Body of pancreas (tissue), 4 donors: ENCODE measurements around the gene TEF. TPM values are rescaled to one million over a fixed set of nuclear protein-coding genes. Genes with fewer than 3 reads are reported as not detected.
"Not testable (repeated sequence)": the region's sequence is repeated elsewhere in the genome, so short reads cannot be mapped to it uniquely, and the experiment has no call there.

Source experiments
- ATAC-seq: fragments of 150-250 bp; one replicate; pipeline ENCODE4 v1.9.1; 2016
- DNase-seq, 4 donors: peaks; one replicate each; pipeline ENCODE4 v3.0.0-alpha.2; 2019
- H3K27ac ChIP-seq, 4 donors: fragments of 200-600 bp; sonication (generic); 1 replicate in 3 of 4; 2 replicates in 1 of 4; pipeline versions ENCODE4 v1.5.1 to v1.6.1; 2016 to 2019; ENCODE audit warnings: mild to moderate bottlenecking in 1 of 4, mixed read lengths in 1 of 4, moderate library complexity in 1 of 4
- H3K27me3 ChIP-seq, 2 donors: fragments of 200-600 bp; sonication (generic); one replicate each; pipeline ENCODE4 v1.6.0; 2016; ENCODE audit warnings: mild to moderate bottlenecking in 1 of 2
- H3K36me3 ChIP-seq, 2 donors: fragments of 200-600 bp; sonication (generic); replicated peaks in 1 of 2; 2 replicates each; pipeline ENCODE4 v1.5.1; 2016; ENCODE audit warnings: low read depth in 2 of 2; ENCODE audit not compliant: insufficient read depth in 1 of 2
- H3K4me1 ChIP-seq: fragments of 200-600 bp; sonication (generic); one replicate; pipeline ENCODE4 v1.6.0; 2016
- H3K4me3 ChIP-seq, 2 donors: fragments of 200-600 bp; sonication (generic); 1 replicate in 1 of 2; 2 replicates in 1 of 2; pipeline ENCODE4 v1.5.1; 2016 to 2019
- H3K9me3 ChIP-seq, 3 donors: fragments of 200-600 bp; sonication (generic); 1 replicate in 2 of 3; 2 replicates in 1 of 3; pipeline ENCODE4 v1.5.1; 2016
- POLR2A ChIP-seq, 3 donors: fragments of 450-650 bp; IDR thresholded peaks; one replicate each; pipeline ENCODE4 v1.6.1; 2016; ENCODE audit warnings: antibody characterized with exemption in 3 of 3, mild to moderate bottlenecking in 2 of 3
- WGBS, 2 donors: methylation state at CpG; one replicate each; pipeline ENCODE4 v1.1.5; 2017; 5-methylcytosine and 5-hydroxymethylcytosine counted together
- intact Hi-C: fragments of 100-400 bp; cut with DNase I; formaldehyde crosslinking; loops from one replicate; pipeline ENCODE4 v1.15.1; 2023
- total RNA-seq, 2 donors: library from RNA; depleted of rRNA; stranded (reverse); fragments of >200 nt; gene quantifications; one replicate each; pipeline ENCODE4 v1.1.0, GENCODE V29; 2016
- TF ChIP-seq, protein P1 (sequence below), 7 experiments: fragments of 450-650 bp in 4 of 7; fragments of 200-600 bp in 3 of 7; sonication (generic) in 3 of 7; IDR thresholded peaks; one replicate each; pipeline ENCODE4 v1.5.1; 2016 to 2019; ENCODE audit warnings: antibody characterized with exemption in 7 of 7

Gene TEF
- total RNA-seq, 2 donors from 2014 or later: 10.9 to 29.0 TPM

DNA sequence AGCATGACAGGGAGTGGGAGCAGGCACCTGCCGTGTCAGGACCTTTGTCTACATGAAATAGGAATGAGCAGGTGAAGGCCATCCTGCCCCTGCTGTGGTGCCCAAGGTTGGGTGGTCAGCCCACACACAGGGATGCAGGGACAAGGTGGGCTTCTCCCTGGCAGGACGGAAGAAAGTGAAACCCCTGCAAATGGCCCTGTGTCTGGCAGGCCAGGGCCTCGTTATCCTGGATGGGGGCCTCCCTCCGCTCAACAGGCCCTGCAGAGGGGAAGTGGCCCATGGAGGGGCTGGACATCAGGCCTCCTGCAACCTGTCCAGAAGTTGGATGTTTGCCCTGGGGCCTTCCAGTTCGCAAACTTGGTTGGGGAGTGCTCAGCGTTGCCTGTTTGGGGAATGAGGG, 49.9 kb downstream of the TEF start:
- ATAC-seq (no peak), DNase-seq (no peak)
- no peak for TF ChIP-seq POLR2A (IDR thresholded peaks at IDR 0.05)
- WGBS, 2 donors: 88 to 92% methylated on average over 2 to 6 of the region's 6 CpGs
- no peak overlapping the region for H3K27ac ChIP-seq
- no peak overlapping the region for H3K4me3 ChIP-seq
- H3K27me3 ChIP-seq: no peaks in the 10 kb centered on the region
- peaks cover 11 to 13% of the 10 kb centered on the region in 2 donors for H3K36me3 ChIP-seq
- peaks cover 34% of the 10 kb centered on the region for H3K4me1 ChIP-seq
- intact Hi-C loops: no loop called here
- H3K9me3 ChIP-seq: no peaks in the 10 kb centered on the region

DNA sequence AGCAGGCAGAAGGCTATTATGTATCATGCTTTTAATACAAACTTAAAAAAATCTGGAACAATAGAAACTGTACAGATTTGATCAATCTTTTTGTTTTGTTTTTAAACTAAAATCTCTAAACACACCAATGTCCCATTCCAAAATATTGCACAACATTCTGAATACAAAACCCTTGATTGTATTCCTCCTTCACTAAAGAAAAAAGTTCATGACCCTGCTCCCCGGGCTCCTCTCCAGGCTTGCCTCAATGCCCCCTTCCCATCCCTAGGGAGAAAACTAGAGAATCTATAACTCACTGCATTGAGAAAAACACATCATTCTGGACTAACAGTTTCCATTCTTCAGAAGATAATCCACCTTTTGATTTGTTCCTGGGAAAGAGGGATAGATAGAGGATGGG, 51.7 kb downstream of the TEF start:
- H3K27ac ChIP-seq, H3K4me3 ChIP-seq, H3K9me3 ChIP-seq, ATAC-seq, intact Hi-C loops, H3K27me3 ChIP-seq, DNase-seq: not testable (repeated sequence)
- WGBS, 2 donors: 59 to 67% methylated on average over 1 of the region's 1 CpG
- Histone ChIP-seq H3K4me1 (peaks cover 39% of the 10 kb centered on the region), H3K36me3 (peaks cover 17% of the 10 kb centered on the region in 2 donors)

DNA sequence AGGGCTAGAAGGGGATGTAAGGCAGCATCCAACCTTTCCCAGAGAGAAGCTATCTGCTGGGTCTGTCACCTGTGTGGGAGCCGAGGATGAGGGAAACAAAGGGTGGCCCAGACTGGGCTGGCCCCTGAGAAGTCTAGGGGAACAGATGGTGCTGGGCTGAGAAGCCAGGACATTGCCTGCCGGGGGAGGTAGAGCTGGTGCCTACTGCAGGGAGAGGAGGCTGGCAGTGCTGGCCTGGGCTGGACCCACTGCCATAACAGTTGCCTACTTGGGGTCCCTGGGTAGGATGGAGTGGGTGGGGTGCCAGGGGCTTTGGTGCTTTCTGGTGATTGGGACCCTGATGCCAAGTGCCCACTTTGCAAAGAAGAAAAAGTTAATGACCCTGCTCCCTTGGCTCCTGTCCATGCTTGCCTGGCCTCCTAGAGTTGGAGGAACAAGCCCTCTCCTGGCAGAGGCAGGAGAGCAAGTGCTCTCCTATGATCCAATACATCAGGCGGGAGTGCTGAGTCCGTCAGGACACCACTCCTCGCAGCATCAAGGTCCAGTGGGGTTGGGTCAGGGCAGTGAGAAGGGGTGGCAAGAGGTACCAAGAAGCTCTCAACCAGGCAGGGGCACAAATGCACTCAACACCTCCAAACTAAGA, 52.7 kb downstream of the TEF start:
- DNase-seq: peak in 1 of 4 donors; percentile 18
- ATAC-seq, H3K9me3 ChIP-seq, H3K4me3 ChIP-seq, intact Hi-C loops, H3K27me3 ChIP-seq: not testable (repeated sequence)
- Histone ChIP-seq H3K4me1 (peaks cover 47% of the 10 kb centered on the region), H3K36me3 (peaks cover 17% of the 10 kb centered on the region in 2 donors), H3K27ac (peak overlapping the region in 2 of 4 donors; percentile 17 to 24)
- whole genome bisulfite sequencing, 2 donors: 68 to 82% methylated on average over 3 to 5 of the region's 5 CpGs

DNA sequence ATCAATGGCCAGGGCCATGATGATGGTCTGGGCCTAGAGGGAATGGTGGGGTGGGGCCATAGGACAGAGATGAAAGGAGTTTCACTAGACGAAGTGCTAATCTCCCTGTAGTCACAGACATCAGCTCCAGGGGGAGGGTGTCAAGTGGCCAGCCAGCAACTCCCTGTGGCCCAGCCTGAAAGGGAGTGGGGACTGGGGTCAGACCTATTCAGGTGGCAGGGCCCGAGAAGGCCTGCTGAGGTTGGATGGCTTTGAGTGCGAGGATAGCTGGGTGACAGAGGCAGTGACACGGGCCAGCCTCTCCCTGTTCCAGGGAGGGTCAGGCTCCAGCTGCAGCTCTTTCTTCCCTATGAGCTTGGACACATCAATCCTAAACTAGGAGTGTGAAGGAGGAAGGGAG, 53.8 kb downstream of the TEF start:
- peak overlapping the region in 1 of 4 donors; percentile 28 for H3K27ac ChIP-seq
- ATAC-seq: no peak
- TF ChIP-seq, protein P1, sequence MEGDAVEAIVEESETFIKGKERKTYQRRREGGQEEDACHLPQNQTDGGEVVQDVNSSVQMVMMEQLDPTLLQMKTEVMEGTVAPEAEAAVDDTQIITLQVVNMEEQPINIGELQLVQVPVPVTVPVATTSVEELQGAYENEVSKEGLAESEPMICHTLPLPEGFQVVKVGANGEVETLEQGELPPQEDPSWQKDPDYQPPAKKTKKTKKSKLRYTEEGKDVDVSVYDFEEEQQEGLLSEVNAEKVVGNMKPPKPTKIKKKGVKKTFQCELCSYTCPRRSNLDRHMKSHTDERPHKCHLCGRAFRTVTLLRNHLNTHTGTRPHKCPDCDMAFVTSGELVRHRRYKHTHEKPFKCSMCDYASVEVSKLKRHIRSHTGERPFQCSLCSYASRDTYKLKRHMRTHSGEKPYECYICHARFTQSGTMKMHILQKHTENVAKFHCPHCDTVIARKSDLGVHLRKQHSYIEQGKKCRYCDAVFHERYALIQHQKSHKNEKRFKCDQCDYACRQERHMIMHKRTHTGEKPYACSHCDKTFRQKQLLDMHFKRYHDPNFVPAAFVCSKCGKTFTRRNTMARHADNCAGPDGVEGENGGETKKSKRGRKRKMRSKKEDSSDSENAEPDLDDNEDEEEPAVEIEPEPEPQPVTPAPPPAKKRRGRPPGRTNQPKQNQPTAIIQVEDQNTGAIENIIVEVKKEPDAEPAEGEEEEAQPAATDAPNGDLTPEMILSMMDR (IDR thresholded peaks at IDR 0.05): no peak
- TF ChIP-seq POLR2A (IDR thresholded peaks at IDR 0.05): no peak

DNA sequence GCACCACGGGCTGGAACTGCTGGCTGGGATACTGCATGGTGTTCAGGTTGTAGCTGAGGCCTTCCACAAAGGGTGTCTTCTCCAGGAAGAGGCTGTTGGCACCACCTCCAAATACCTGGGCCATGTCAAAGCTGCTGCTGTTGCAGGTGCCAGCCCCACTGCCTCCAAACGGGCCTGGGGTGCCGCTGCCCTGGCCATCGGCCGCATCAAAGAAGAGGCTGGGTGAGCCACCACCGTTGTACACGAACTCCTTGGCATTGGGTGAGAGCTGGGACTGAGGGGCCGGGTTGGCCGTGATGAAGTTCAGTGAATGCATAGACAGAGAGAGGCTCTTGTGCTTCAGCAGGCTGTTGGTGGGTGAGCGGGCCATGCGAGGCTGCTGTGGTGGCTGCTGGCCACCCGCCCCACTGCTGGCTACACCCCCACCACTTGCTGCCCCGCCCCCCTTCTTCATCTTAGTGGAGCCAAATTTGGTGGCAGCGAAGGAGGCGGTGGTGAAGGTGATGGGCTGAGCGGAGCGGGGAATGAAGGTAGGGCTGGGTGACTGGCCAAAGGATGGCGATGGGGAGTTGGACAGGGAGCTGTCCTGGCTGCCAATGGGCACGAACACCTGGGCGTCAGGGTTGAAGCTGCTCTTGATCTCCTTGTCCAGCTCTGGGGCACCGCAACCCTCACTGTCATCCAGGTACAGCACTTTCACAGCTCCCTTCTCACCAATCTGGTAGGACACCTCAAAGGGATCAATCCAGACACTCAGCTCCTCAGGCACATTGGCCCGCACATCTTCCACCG, 54.8 kb downstream of the TEF start:
- no peak overlapping the region for H3K27ac ChIP-seq
- DNase-seq: no peak
- intact Hi-C loops: no loop called here

More for the DNA sequence above, 53.8 kb downstream of the TEF start:
- DNase-seq: no peak
- H3K36me3 ChIP-seq: peaks cover 17% of the 10 kb centered on the region in 2 donors
- H3K4me1 ChIP-seq: peaks cover 58% of the 10 kb centered on the region
- H3K4me3 ChIP-seq: no peak overlapping the region
- H3K9me3 ChIP-seq: no peaks in the 10 kb centered on the region
- H3K27me3 ChIP-seq: no peaks in the 10 kb centered on the region
- WGBS, 2 donors: 61 to 69% methylated on average over 3 to 4 of the region's 4 CpGs
- intact Hi-C loops: no loop called here

DNA sequence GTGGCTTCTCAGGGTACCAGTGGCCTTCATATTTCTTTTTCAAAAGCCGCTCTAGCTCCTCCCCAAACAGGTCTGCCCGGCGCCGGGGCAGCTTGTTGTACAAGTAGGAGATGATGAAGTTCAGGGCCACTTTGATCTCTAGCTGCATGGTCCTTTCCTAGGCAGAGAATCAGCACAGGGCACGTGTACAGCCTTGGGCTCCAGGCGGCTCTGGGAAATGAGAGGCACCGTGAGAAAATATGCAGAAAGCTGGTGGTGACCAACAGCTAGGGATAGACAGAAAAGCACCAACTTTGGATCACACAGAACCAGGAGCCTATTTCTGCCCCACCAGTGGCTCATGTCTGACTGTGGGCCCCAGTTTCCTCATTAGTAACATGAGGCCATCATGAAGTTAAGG, 55.5 kb downstream of the TEF start:
- Histone ChIP-seq H3K9me3 (no peaks in the 10 kb centered on the region), H3K27ac (no peak overlapping the region), H3K4me1 (peaks cover 72% of the 10 kb centered on the region), H3K36me3 (peaks cover 17% of the 10 kb centered on the region in 2 donors), H3K4me3 (no peak overlapping the region), H3K27me3 (no peaks in the 10 kb centered on the region)
- intact Hi-C loops: no loop called here
- TF ChIP-seq, protein P1 (IDR thresholded peaks at IDR 0.05): no peak
- no peak for TF ChIP-seq POLR2A (IDR thresholded peaks at IDR 0.05)
- WGBS, 2 donors: 67 to 83% methylated on average over 5 to 7 of the region's 7 CpGs
- no peak for ATAC-seq
- DNase-seq: no peak

More for the DNA sequence above, 54.8 kb downstream of the TEF start:
- H3K4me3 ChIP-seq: no peak overlapping the region
- peaks cover 17% of the 10 kb centered on the region in 2 donors for H3K36me3 ChIP-seq
- H3K27me3 ChIP-seq: no peaks in the 10 kb centered on the region
- ATAC-seq: no peak
- TF ChIP-seq POLR2A (IDR thresholded peaks at IDR 0.05): no peak
- TF ChIP-seq, protein P1 (IDR thresholded peaks at IDR 0.05): no peak
- 83 to 88% methylated on average over 12 to 22 of the region's 23 CpGs for WGBS, 2 donors
- peaks cover 65% of the 10 kb centered on the region for H3K4me1 ChIP-seq
- no peaks in the 10 kb centered on the region for H3K9me3 ChIP-seq

DNA sequence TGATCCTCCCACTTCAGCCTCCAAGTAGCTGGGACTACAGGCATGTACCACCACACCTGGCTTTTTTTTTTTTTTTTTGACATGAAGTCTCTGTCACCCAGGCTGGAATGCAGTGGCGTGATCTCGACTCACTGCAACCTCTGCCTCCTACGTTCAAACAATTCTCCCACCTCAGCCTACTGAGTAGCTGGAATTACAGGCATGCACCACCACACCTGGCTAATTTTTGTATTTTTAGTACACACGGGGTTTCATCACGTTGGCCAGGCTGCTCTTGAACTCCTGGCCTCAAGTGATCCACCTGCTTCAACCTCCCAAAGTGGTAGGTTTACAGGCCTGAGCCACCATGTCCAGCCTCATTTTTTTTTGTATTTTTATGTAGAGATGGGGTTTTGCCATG, 58.8 kb downstream of the TEF start:
- H3K27ac ChIP-seq, H3K27me3 ChIP-seq, H3K9me3 ChIP-seq, H3K4me3 ChIP-seq, DNase-seq, intact Hi-C loops, ATAC-seq: not testable (repeated sequence)
- 77 to 87% methylated on average over 5 of the region's 5 CpGs for WGBS, 2 donors
- Histone ChIP-seq H3K4me1 (peaks cover 66% of the 10 kb centered on the region), H3K36me3 (peaks cover 13% of the 10 kb centered on the region in 2 donors)
